AG09319 (cell line): ENCODE data around the gene LIMK2.
"Not testable (repeated sequence)": the region's sequence is repeated elsewhere in the genome, so short reads cannot be mapped to it uniquely, and the experiment has no call there.

Source experiments
- DNase-seq: peaks from one replicate; pipeline ENCODE4 v3.0.0-alpha.2; 2010; ENCODE audit warnings: low read depth; ENCODE audit errors: extremely low read depth
- CTCF ChIP-seq: IDR thresholded peaks from 2 replicates; pipeline ENCODE4 v1.5.1; 2011; ENCODE audit warnings: low read depth, mild to moderate bottlenecking, inconsistent platforms, low read length, moderate library complexity

The LIMK2 gene

GRCh38 chr22:31221084-31221483, 9.0 kb downstream of the LIMK2 start:
- TF ChIP-seq CTCF, result no peak
- DNase-seq, result no peak

- TF ChIP-seq CTCF, result no peak
- no peak for DNase-seq
These were observed 10.6 kb downstream of the LIMK2 start for GRCh38 chr22:31222736-31223135.

- no peak for DNase-seq
- no peak for TF ChIP-seq CTCF
These were observed 11.7 kb downstream of the LIMK2 start for GRCh38 chr22:31223786-31224191.

GRCh38 chr22:31224691-31225090, 12.6 kb downstream of the LIMK2 start:
- not testable (repeated sequence) for DNase-seq

GRCh38 chr22:31227186-31227585, 15.1 kb downstream of the LIMK2 start:
- no peak for DNase-seq
- no peak for TF ChIP-seq CTCF

- TF ChIP-seq CTCF, result no peak
- DNase-seq, result no peak
These were observed 17.4 kb downstream of the LIMK2 start for GRCh38 chr22:31229402-31230079.

GRCh38 chr22:31230155-31230870, 18.2 kb downstream of the LIMK2 start:
- TF ChIP-seq CTCF, result no peak
- no peak for DNase-seq
